Right lobe of liver (tissue), 4 donors: ENCODE measurements around the gene CD69.

Source experiments
- CTCF ChIP-seq, 4 donors: fragments of 200-600 bp in 3 of 4; fragments of 450-650 bp in 1 of 4; IDR thresholded peaks; one replicate each; pipeline versions ENCODE4 v1.5.1 to v1.8.0; 2016 to 2022; ENCODE audit warnings: antibody characterized with exemption in 4 of 4, mild to moderate bottlenecking in 2 of 4
- POLR2A ChIP-seq: fragments of 450-650 bp; IDR thresholded peaks from one replicate; pipeline ENCODE4 v1.6.1; 2017; ENCODE audit warnings: antibody characterized with exemption, mild to moderate bottlenecking
- donor health status: DM: no; HTN: no; CAD: no.
- donor health status: DM: no; HTN: no; CAD: no.
- donor health status: DM: no; HTN: yes; CAD: no.

- TF ChIP-seq CTCF (IDR thresholded peaks at IDR 0.05), result no peak
- TF ChIP-seq POLR2A, result no peak
These were observed 31.6 kb downstream of the CD69 start for GRCh38 chr12:9729082-9729481.
